Measurements from ENCODE around the gene SPP1. TPM values are rescaled to one million over a fixed set of nuclear protein-coding genes. Genes with fewer than 3 reads are reported as not detected.
"Not testable (repeated sequence)": the region's sequence is repeated elsewhere in the genome, so short reads cannot be mapped to it uniquely, and the experiment has no call there.

Gene SPP1
- total RNA-seq, 1 donor from 2014 or later: 1.1 TPM

- Mint-ChIP-seq H3K27me3 (ENCODE audit: unreplicated experiment) (no peaks in the 10 kb centered on the region), H3K4me1 (ENCODE audit: low read depth, unreplicated experiment) (no peaks in the 10 kb centered on the region), H3K4me3 (ENCODE audit: unreplicated experiment) (no peak overlapping the region), H3K9me3 (ENCODE audit: unreplicated experiment) (no peaks in the 10 kb centered on the region), H3K36me3 (ENCODE audit: unreplicated experiment) (no peaks in the 10 kb centered on the region), H3K27ac (ENCODE audit: unreplicated experiment) (no peak overlapping the region)
- no peak for DNase-seq
- no peak for TF ChIP-seq CTCF (IDR thresholded peaks at IDR 0.05; ENCODE audit: partially characterized antibody, unreplicated experiment)
Measured at GRCh38 chr4:87995435-87995834, 19.9 kb downstream of the SPP1 start.

GRCh38 chr4:87999191-87999691 lies 23.7 kb downstream of the SPP1 start:
- not testable (repeated sequence) for H3K9me3 Mint-ChIP-seq (ENCODE audit: unreplicated experiment); H3K4me1 Mint-ChIP-seq (ENCODE audit: low read depth, unreplicated experiment); H3K27me3 Mint-ChIP-seq (ENCODE audit: unreplicated experiment); H3K27ac Mint-ChIP-seq (ENCODE audit: unreplicated experiment); H3K4me3 Mint-ChIP-seq (ENCODE audit: unreplicated experiment); H3K36me3 Mint-ChIP-seq (ENCODE audit: unreplicated experiment); DNase-seq

GRCh38 chr4:88001871-88002270 lies 26.4 kb downstream of the SPP1 start:
- TF ChIP-seq CTCF (IDR thresholded peaks at IDR 0.05; ENCODE audit: partially characterized antibody, unreplicated experiment): no peak
- Mint-ChIP-seq H3K9me3 (ENCODE audit: unreplicated experiment) (peaks cover 4% of the 10 kb centered on the region), H3K4me1 (ENCODE audit: low read depth, unreplicated experiment) (no peaks in the 10 kb centered on the region), H3K27me3 (ENCODE audit: unreplicated experiment) (peaks cover 5% of the 10 kb centered on the region), H3K4me3 (ENCODE audit: unreplicated experiment) (no peak overlapping the region), H3K27ac (ENCODE audit: unreplicated experiment) (no peak overlapping the region), H3K36me3 (ENCODE audit: unreplicated experiment) (peaks cover 7% of the 10 kb centered on the region)
- DNase-seq: no peak

GRCh38 chr4:88002786-88003185 lies 27.3 kb downstream of the SPP1 start:
- no peak for TF ChIP-seq CTCF (IDR thresholded peaks at IDR 0.05; ENCODE audit: partially characterized antibody, unreplicated experiment)
- Mint-ChIP-seq H3K27ac (ENCODE audit: unreplicated experiment) (no peak overlapping the region), H3K27me3 (ENCODE audit: unreplicated experiment) (peaks cover 5% of the 10 kb centered on the region), H3K4me3 (ENCODE audit: unreplicated experiment) (no peak overlapping the region), H3K36me3 (ENCODE audit: unreplicated experiment) (peaks cover 7% of the 10 kb centered on the region), H3K9me3 (ENCODE audit: unreplicated experiment) (peaks cover 7% of the 10 kb centered on the region), H3K4me1 (ENCODE audit: low read depth, unreplicated experiment) (no peaks in the 10 kb centered on the region)
- DNase-seq: no peak

- Mint-ChIP-seq H3K9me3 (ENCODE audit: unreplicated experiment) (peaks cover 7% of the 10 kb centered on the region), H3K4me1 (ENCODE audit: low read depth, unreplicated experiment) (no peaks in the 10 kb centered on the region), H3K36me3 (ENCODE audit: unreplicated experiment) (peaks cover 7% of the 10 kb centered on the region), H3K4me3 (ENCODE audit: unreplicated experiment) (no peak overlapping the region), H3K27me3 (ENCODE audit: unreplicated experiment) (peaks cover 5% of the 10 kb centered on the region), H3K27ac (ENCODE audit: unreplicated experiment) (no peak overlapping the region)
- TF ChIP-seq CTCF (IDR thresholded peaks at IDR 0.05; ENCODE audit: partially characterized antibody, unreplicated experiment): no peak
- no peak for DNase-seq
Measured at GRCh38 chr4:88003261-88003660, 27.7 kb downstream of the SPP1 start.
